Right cardiac atrium (tissue), 5 donors: ENCODE data around the gene RPEL1. TPM values are rescaled to one million over a fixed set of nuclear protein-coding genes. Genes with fewer than 3 reads are reported as not detected.
A peak's percentile ranks its signal among the peaks of the same experiment; 100 is the strongest.
"Not testable (repeated sequence)": the region's sequence is repeated elsewhere in the genome, so short reads cannot be mapped to it uniquely, and the experiment has no call there.

Experiments used
- ATAC-seq, 2 donors: fragments of 200-7000 bp; cut with Tn5 transposase; one replicate each; pipeline versions ENCODE4 v1.8.0 to v1.9.1; 2020; ENCODE audit warnings: moderate library complexity in 2 of 2, mild to moderate bottlenecking in 1 of 2
- DNase-seq, 3 donors: peaks; one replicate each; pipeline ENCODE4 v3.0.0-alpha.2; 2020
- H3K27ac ChIP-seq: one replicate; pipeline ENCODE4 v1.5.1; 2013; ENCODE audit warnings: mild to moderate bottlenecking, low read length, control low read depth, moderate library complexity
- H3K27me3 ChIP-seq: one replicate; pipeline ENCODE4 v1.6.1; 2013; ENCODE audit not compliant: control insufficient read depth, insufficient read depth
- H3K4me1 ChIP-seq: one replicate; pipeline ENCODE4 v1.6.1; 2013; ENCODE audit warnings: low read length; ENCODE audit not compliant: control insufficient read depth, insufficient read depth
- H3K4me3 ChIP-seq: one replicate; pipeline ENCODE4 v1.5.1; 2013; ENCODE audit warnings: low read length, control low read depth
- H3K9me3 ChIP-seq: one replicate; pipeline ENCODE4 v1.6.1; 2013; ENCODE audit warnings: low read length; ENCODE audit not compliant: control insufficient read depth
- WGBS: extraction: QIAGEN DNeasy Blood & Tissue Kit; methylation state at CpG from one replicate; pipeline ENCODE4 v1.1.7; 2013; 5-methylcytosine and 5-hydroxymethylcytosine counted together
- intact Hi-C, 4 donors: fragments of 100-400 bp; cut with DNase I; formaldehyde crosslinking; loops; one replicate each; pipeline versions ENCODE4 v1.11.0 to v1.14.0; 2022 to 2023
- polyA plus RNA-seq: library from polyadenylated mRNA; stranded (reverse); fragments of 200-250 nt; gene quantifications from one replicate; pipeline ENCODE4 v1.2.3, GENCODE V29; 2013
- total RNA-seq, 4 donors: library from RNA; stranded (reverse); fragmentation: NEBNext Ultra II Directional; extraction: Animal tissue kit (Norgen Biotek cat#: 25700); gene quantifications; one replicate each; pipeline ENCODE4 v1.2.1, GENCODE V29; 2021
- donor health status: healthy with polysubstance abuse.
- donor health status: DM: no; HTN: yes; CAD: no.
- donor health status: DM: no; HTN: no; CAD: no.
- donor health status: DM: no; HTN: yes; CAD: no; lungs with severe emphysema.
- donor health status: DM: yes; HTN: yes; CAD: no.

Gene RPEL1
- total and polyA plus RNA-seq, 5 donors, result not detected

- no peaks in the 10 kb centered on the region for H3K9me3 ChIP-seq
- H3K27me3 ChIP-seq, result no peaks in the 10 kb centered on the region
- DNase-seq, result no peak
- intact Hi-C loops, result no loop called here
- no peak overlapping the region for H3K4me3 ChIP-seq
- H3K27ac ChIP-seq, result no peak overlapping the region
- ATAC-seq, result no peak
- H3K4me1 ChIP-seq, result no peaks in the 10 kb centered on the region
- WGBS, result 44% methylated on average over 2 of the region's 2 CpGs
Measured at GRCh38 chr10:103207141-103207540, 38.5 kb upstream of the RPEL1 start.

GRCh38 chr10:103207643-103208042 lies 38.0 kb upstream of the RPEL1 start:
- H3K27ac ChIP-seq, H3K27me3 ChIP-seq, ATAC-seq, H3K4me1 ChIP-seq, H3K4me3 ChIP-seq, intact Hi-C loops, H3K9me3 ChIP-seq, DNase-seq: not testable (repeated sequence)
- 52% methylated on average over 3 of the region's 3 CpGs for WGBS

GRCh38 chr10:103210262-103210661 lies 35.4 kb upstream of the RPEL1 start:
- not testable (repeated sequence) for H3K4me1 ChIP-seq

GRCh38 chr10:103215601-103216000 lies 30.1 kb upstream of the RPEL1 start:
- intact Hi-C loops, result no loop called here
- H3K27me3 ChIP-seq, result no peaks in the 10 kb centered on the region
- H3K27ac ChIP-seq, result no peak overlapping the region
- no peaks in the 10 kb centered on the region for H3K4me1 ChIP-seq
- ATAC-seq, result no peak
- no peaks in the 10 kb centered on the region for H3K9me3 ChIP-seq
- WGBS, result 81% methylated on average over 5 of the region's 5 CpGs
- no peak overlapping the region for H3K4me3 ChIP-seq
- DNase-seq, result no peak

More at GRCh38 chr10:103210262-103210661, 35.4 kb upstream of the RPEL1 start:
- intact Hi-C loops, DNase-seq, ATAC-seq, H3K4me3 ChIP-seq, H3K9me3 ChIP-seq, H3K27ac ChIP-seq, H3K27me3 ChIP-seq: not testable (repeated sequence)
- 88% methylated on average over 4 of the region's 4 CpGs for WGBS

- H3K9me3 ChIP-seq, H3K4me1 ChIP-seq, intact Hi-C loops, H3K4me3 ChIP-seq, DNase-seq, H3K27me3 ChIP-seq, H3K27ac ChIP-seq, ATAC-seq: not testable (repeated sequence)
- 45% methylated on average over 4 of the region's 4 CpGs for WGBS
Measured at GRCh38 chr10:103216362-103216761, 29.3 kb upstream of the RPEL1 start.

GRCh38 chr10:103224133-103224532 lies 21.6 kb upstream of the RPEL1 start:
- Histone ChIP-seq H3K4me1 (no peaks in the 10 kb centered on the region), H3K27ac (no peak overlapping the region), H3K9me3 (no peaks in the 10 kb centered on the region), H3K4me3 (no peak overlapping the region), H3K27me3 (no peaks in the 10 kb centered on the region)
- no peak for ATAC-seq
- intact Hi-C loops, result no loop called here
- no peak for DNase-seq
- WGBS, result 94% methylated on average over 4 of the region's 4 CpGs

- ATAC-seq, H3K4me3 ChIP-seq, intact Hi-C loops, H3K27me3 ChIP-seq, DNase-seq, H3K9me3 ChIP-seq, H3K27ac ChIP-seq, H3K4me1 ChIP-seq: not testable (repeated sequence)
- WGBS, result 85% methylated on average over 5 of the region's 5 CpGs
Measured at GRCh38 chr10:103224721-103225120, 21.0 kb upstream of the RPEL1 start.

GRCh38 chr10:103225939-103226338 lies 19.7 kb upstream of the RPEL1 start:
- Histone ChIP-seq H3K9me3 (no peaks in the 10 kb centered on the region), H3K4me3 (no peak overlapping the region), H3K27ac (no peak overlapping the region), H3K27me3 (no peaks in the 10 kb centered on the region), H3K4me1 (no peaks in the 10 kb centered on the region)
- DNase-seq (no peak), ATAC-seq (no peak)
- intact Hi-C loops, result no loop called here

- intact Hi-C loops, result no loop called here
- no peak for ATAC-seq
- H3K9me3 ChIP-seq, result no peaks in the 10 kb centered on the region
- no peaks in the 10 kb centered on the region for H3K4me1 ChIP-seq
- no peak overlapping the region for H3K4me3 ChIP-seq
- H3K27me3 ChIP-seq, result no peaks in the 10 kb centered on the region
- no peak overlapping the region for H3K27ac ChIP-seq
- DNase-seq, result no peak
- WGBS, result 96% methylated on average over 1 of the region's 1 CpG
Measured at GRCh38 chr10:103227416-103227815, 18.3 kb upstream of the RPEL1 start.

- DNase-seq, result no peak
- ATAC-seq, result peak; percentile 61 to 85
- peak overlapping the region; percentile 90 for H3K27ac ChIP-seq
- H3K4me3 ChIP-seq, result no peak overlapping the region
- WGBS, result 21% methylated on average over 4 of the region's 4 CpGs
- intact Hi-C loops, result loop anchor here in 1 of 4 donors (10.0 kb wide), 1 partner anchor 316 kb away; the partner anchor contains the start of gene CNNM2
- no peaks in the 10 kb centered on the region for H3K9me3 ChIP-seq
- H3K4me1 ChIP-seq, result no peaks in the 10 kb centered on the region
- no peaks in the 10 kb centered on the region for H3K27me3 ChIP-seq
Measured at GRCh38 chr10:103231047-103231551, 14.6 kb upstream of the RPEL1 start.

- WGBS, result 62% methylated on average over 3 of the region's 3 CpGs
Measured at GRCh38 chr10:103232131-103232673, 13.5 kb upstream of the RPEL1 start.

More at GRCh38 chr10:103232131-103232673, 13.5 kb upstream of the RPEL1 start:
- Histone ChIP-seq H3K27ac (peak overlapping the region; percentile 72), H3K4me1 (no peaks in the 10 kb centered on the region), H3K4me3 (no peak overlapping the region), H3K9me3 (no peaks in the 10 kb centered on the region), H3K27me3 (no peaks in the 10 kb centered on the region)
- ATAC-seq (peak in 1 of 2 donors; percentile 36), DNase-seq (no peak)
- intact Hi-C loops, result loop anchor here in 1 of 4 donors (10.0 kb wide), 1 partner anchor 317 kb away; the partner anchor contains the start of gene CNNM2
